ENCODE measurements around the gene SUPT3H.

Gene SUPT3H

DNA sequence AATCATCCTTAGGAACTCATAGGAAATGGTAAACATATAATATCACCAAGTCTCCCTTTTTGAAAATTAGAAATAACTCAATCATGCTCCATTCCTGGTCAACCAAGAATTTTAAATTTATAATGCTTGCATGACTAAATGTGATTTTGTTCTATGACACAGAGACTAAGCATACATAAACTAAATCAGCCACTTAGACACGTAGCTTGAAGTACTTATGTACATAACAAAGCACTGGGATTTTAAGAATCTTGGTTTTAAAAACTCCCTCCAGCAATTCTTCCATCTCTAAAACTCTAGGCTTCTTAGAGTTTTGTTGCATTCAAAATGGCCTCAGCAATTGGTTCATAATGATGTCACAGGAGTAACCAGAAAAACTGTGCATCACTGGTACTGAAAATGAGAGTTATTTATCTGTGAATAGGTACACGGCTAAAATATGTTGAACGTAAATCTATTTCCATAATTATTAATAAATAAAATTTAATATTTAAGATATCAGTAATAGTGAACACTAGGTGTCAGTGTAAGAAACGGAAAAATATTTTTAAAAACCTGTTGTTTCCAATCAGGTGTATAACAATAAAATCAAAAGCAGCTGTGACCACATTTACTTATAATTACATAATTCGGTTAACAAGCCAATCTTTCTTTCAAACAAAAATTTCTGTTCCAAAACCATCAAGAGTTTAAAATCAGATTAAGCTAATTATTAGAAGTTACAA, 291.2 kb downstream of the SUPT3H start:
- no peak overlapping the region for H3K4me3 ChIP-seq (ENCODE audit: low read depth, low read length)
- TF ChIP-seq, protein P1, sequence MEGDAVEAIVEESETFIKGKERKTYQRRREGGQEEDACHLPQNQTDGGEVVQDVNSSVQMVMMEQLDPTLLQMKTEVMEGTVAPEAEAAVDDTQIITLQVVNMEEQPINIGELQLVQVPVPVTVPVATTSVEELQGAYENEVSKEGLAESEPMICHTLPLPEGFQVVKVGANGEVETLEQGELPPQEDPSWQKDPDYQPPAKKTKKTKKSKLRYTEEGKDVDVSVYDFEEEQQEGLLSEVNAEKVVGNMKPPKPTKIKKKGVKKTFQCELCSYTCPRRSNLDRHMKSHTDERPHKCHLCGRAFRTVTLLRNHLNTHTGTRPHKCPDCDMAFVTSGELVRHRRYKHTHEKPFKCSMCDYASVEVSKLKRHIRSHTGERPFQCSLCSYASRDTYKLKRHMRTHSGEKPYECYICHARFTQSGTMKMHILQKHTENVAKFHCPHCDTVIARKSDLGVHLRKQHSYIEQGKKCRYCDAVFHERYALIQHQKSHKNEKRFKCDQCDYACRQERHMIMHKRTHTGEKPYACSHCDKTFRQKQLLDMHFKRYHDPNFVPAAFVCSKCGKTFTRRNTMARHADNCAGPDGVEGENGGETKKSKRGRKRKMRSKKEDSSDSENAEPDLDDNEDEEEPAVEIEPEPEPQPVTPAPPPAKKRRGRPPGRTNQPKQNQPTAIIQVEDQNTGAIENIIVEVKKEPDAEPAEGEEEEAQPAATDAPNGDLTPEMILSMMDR (IDR thresholded peaks at IDR 0.05; ENCODE audit: low read depth, low read length) = no peak
- TF ChIP-seq, protein P2, sequence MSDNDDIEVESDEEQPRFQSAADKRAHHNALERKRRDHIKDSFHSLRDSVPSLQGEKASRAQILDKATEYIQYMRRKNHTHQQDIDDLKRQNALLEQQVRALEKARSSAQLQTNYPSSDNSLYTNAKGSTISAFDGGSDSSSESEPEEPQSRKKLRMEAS (IDR thresholded peaks at IDR 0.05; ENCODE audit: low read depth, low read length) = no peak
- no peak for TF ChIP-seq MYC (IDR thresholded peaks at IDR 0.05; ENCODE audit: low read depth, low read length)
- no peak for TF ChIP-seq POLR2A (IDR thresholded peaks at IDR 0.05; ENCODE audit: extremely low read depth, insufficient read length)
- no peak for DNase-seq (ENCODE audit: low read depth)

DNA sequence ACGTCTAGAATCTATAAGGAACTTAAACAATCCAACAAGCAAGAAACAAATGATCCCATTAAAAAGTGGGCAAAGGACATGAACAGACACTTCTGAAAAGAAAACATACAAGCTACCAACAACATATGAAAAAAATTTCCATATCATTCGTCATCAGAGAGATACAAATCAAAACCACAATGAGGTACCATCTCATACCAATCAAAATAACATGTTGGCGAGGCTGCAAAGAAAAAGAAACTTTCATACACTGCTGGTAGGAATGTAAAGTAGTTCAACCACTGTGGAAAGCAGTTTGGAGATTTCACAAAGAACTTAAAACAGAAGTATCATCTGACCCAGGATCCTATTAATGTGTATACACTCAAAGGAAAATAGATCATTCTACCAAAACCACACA, 293.5 kb downstream of the SUPT3H start:
- H3K4me3 ChIP-seq (ENCODE audit: low read depth, low read length) = no peak overlapping the region
- TF ChIP-seq, protein P1 (IDR thresholded peaks at IDR 0.05; ENCODE audit: low read depth, low read length) = no peak
- TF ChIP-seq MYC (IDR thresholded peaks at IDR 0.05; ENCODE audit: low read depth, low read length) (no peak), POLR2A (IDR thresholded peaks at IDR 0.05; ENCODE audit: extremely low read depth, insufficient read length) (no peak)
- TF ChIP-seq, protein P2 (IDR thresholded peaks at IDR 0.05; ENCODE audit: low read depth, low read length) = no peak
- no peak for DNase-seq (ENCODE audit: low read depth)

DNA sequence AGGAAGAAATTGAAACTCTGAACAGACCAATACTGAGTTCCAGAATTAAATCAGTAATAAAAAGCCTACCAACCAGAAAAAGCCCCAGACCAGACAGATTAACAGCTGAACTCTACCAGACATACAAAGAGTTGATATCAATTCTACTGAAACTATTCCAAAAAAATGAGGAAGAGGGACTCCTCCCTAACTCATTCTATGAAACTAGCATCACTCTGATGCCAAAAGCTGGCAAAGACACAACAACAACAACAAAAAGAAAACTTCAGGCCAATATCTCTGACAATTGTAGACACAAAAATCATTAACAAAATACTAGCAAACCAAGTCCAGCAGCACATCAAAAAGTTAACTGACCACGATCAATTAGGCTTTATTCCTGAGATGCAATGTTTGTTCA, 295.6 kb downstream of the SUPT3H start:
- no peak for TF ChIP-seq MYC (IDR thresholded peaks at IDR 0.05; ENCODE audit: low read depth, low read length)
- TF ChIP-seq, protein P2 (IDR thresholded peaks at IDR 0.05; ENCODE audit: low read depth, low read length) = no peak
- TF ChIP-seq, protein P1 (IDR thresholded peaks at IDR 0.05; ENCODE audit: low read depth, low read length) = no peak
- TF ChIP-seq POLR2A (IDR thresholded peaks at IDR 0.05; ENCODE audit: extremely low read depth, insufficient read length) = no peak
- no peak for DNase-seq (ENCODE audit: low read depth)
- H3K4me3 ChIP-seq (ENCODE audit: low read depth, low read length) = no peak overlapping the region

DNA sequence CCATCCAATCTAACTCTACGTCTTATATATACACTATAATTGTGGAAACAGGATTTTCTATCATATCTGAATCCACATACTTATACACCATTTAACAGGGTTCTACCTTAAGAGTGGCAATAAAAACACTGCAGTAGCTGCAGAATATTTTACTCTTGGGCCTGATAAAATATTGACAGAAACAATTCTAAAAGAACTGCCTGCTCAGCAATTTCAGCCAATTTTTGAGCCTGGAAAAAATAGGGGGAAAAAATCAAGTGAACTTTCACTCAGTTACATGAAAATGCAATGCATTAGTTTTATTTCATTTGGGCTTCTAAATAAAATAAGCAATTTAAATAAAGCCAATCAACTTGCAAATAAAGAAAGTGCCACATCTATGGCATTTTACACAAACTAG, 296.1 kb downstream of the SUPT3H start:
- TF ChIP-seq, protein P2 (IDR thresholded peaks at IDR 0.05; ENCODE audit: low read depth, low read length) = no peak
- TF ChIP-seq POLR2A (IDR thresholded peaks at IDR 0.05; ENCODE audit: extremely low read depth, insufficient read length) (no peak), MYC (IDR thresholded peaks at IDR 0.05; ENCODE audit: low read depth, low read length) (no peak)
- TF ChIP-seq, protein P1 (IDR thresholded peaks at IDR 0.05; ENCODE audit: low read depth, low read length) = no peak
- no peak for DNase-seq (ENCODE audit: low read depth)
- no peak overlapping the region for H3K4me3 ChIP-seq (ENCODE audit: low read depth, low read length)

DNA sequence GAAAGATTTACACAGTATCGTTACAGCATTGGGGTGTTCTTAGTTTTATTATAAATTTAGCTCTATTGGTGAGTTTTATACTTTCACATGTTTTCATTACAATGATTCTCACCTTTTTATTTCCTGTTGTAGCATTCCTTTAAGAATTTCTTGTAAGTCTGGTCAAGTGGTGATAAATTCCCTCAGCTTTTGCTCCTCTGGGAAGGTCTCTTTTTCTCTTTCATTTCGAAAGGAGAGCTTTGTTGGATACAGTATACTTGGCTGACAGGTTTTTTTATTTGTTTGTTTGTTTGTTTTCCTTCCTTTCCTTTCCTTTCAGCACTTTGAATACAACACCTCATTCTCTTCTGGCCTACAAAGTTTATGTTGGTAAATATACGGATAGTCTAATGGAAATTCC, 299.3 kb downstream of the SUPT3H start:
- no peak overlapping the region for H3K4me3 ChIP-seq (ENCODE audit: low read depth, low read length)
- TF ChIP-seq, protein P2 (IDR thresholded peaks at IDR 0.05; ENCODE audit: low read depth, low read length) = no peak
- TF ChIP-seq POLR2A (IDR thresholded peaks at IDR 0.05; ENCODE audit: extremely low read depth, insufficient read length) (no peak), MYC (IDR thresholded peaks at IDR 0.05; ENCODE audit: low read depth, low read length) (no peak)
- TF ChIP-seq, protein P1 (IDR thresholded peaks at IDR 0.05; ENCODE audit: low read depth, low read length) = no peak
- DNase-seq (ENCODE audit: low read depth) = no peak
